Ureter (tissue), 1 donor: ENCODE data around the gene AP5Z1. TPM values are rescaled to one million over a fixed set of nuclear protein-coding genes. Genes with fewer than 3 reads are reported as not detected.

ENCODE experiments used
- DNase-seq: peaks from one replicate; pipeline ENCODE4 v3.0.0-alpha.2; 2020; ENCODE audit warnings: low spot score
- total RNA-seq: library from RNA; stranded (reverse); gene quantifications from one replicate; pipeline ENCODE4 v1.2.4, GENCODE V29; 2023
- donor health status: DM: yes; HTN: yes; CAD: no.

AP5Z1 gene
- total RNA-seq, 1 donor from 2014 or later, result 39.1 TPM

- no peak for DNase-seq
Observed at GRCh38 chr7:4820967-4821471, 45.6 kb downstream of the AP5Z1 start.

- no peak for DNase-seq
Observed at GRCh38 chr7:4822677-4823076, 47.3 kb downstream of the AP5Z1 start.

GRCh38 chr7:4823441-4824119 is 48.2 kb downstream of the AP5Z1 start:
- DNase-seq, result no peak

GRCh38 chr7:4824120-4824775 is 48.8 kb downstream of the AP5Z1 start:
- DNase-seq, result no peak

- no peak for DNase-seq
Observed at GRCh38 chr7:4825081-4825480, 49.7 kb downstream of the AP5Z1 start.

- no peak for DNase-seq
Observed at GRCh38 chr7:4828720-4829383, 53.4 kb downstream of the AP5Z1 start.

GRCh38 chr7:4830176-4830575 is 54.8 kb downstream of the AP5Z1 start:
- DNase-seq, result peak; percentile 67

- DNase-seq, result no peak
Observed at GRCh38 chr7:4831723-4832495, 56.5 kb downstream of the AP5Z1 start.

GRCh38 chr7:4832711-4833110 is 57.3 kb downstream of the AP5Z1 start:
- no peak for DNase-seq

- no peak for DNase-seq
Observed at GRCh38 chr7:4833176-4833575, 57.8 kb downstream of the AP5Z1 start.

- no peak for DNase-seq
Observed at GRCh38 chr7:4833691-4834600, 58.5 kb downstream of the AP5Z1 start.

GRCh38 chr7:4834601-4835397 is 59.4 kb downstream of the AP5Z1 start:
- DNase-seq, result no peak

GRCh38 chr7:4835398-4836205 is 60.2 kb downstream of the AP5Z1 start:
- no peak for DNase-seq

GRCh38 chr7:4836206-4836661 is 60.8 kb downstream of the AP5Z1 start:
- no peak for DNase-seq

- DNase-seq, result no peak
Observed at GRCh38 chr7:4837041-4837802, 61.8 kb downstream of the AP5Z1 start.

GRCh38 chr7:4837803-4838625 is 62.6 kb downstream of the AP5Z1 start:
- no peak for DNase-seq

- no peak for DNase-seq
Observed at GRCh38 chr7:4838626-4839334, 63.4 kb downstream of the AP5Z1 start.
